ENCODE data around the gene SPRYD7. TPM values are rescaled to one million over a fixed set of nuclear protein-coding genes. Genes with fewer than 3 reads are reported as not detected.

Gene SPRYD7
- polyA plus RNA-seq, 1 donor (not counting 4 experiments of a cell fraction or from before 2014, with no cell fraction given), result 11.3 TPM

DNA sequence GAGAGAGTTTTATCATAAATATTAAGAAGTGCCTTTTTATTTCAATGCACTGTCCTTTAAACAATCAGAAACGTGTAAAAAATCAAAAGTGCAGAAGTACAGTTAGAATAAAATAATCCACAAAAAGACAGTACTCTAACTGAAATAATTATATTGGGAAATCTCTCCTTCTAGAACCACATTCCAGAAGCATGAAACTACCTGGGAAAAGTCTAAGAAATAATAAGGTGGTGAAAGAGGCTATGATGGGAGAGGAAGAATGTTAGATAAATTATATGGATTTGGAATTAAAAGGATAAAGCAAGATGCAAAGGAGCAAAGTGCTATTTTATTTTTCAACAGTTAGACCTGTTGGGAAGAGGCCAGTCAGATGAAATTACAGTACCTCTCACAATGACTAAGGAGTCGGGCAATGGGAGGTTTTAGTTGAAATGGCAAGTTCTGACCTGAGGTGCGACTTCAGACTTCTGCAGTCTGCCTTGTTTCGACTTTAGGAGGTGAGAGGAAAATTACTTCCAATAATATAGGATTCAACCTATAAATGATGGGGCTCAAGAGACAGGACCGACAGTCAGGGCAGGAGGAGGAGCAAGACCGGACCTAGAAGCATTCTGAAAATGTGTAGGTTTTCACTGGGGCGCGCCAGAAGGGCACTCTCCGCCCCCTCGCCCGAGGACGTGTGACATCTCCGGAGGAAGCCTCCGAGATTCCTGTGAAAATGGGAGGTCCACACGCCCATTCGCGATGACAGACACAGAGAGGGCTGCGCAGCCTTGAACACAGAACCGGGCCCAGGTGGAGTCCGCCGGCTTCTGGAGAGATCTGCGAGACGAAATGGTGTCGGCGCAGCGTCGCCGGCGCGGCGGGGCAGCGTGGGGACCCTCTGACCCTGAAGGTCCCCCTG, 717 bp downstream of the SPRYD7 start:
- Histone ChIP-seq H3K9me1 (ENCODE audit: control insufficient read depth, extremely low read depth, insufficient read depth, low read length) (no peaks in the 10 kb centered on the region), H3K27me3 (ENCODE audit: control insufficient read depth, extremely low read depth, insufficient read depth, low read length) (no peaks in the 10 kb centered on the region), H3K27ac (ENCODE audit: control insufficient read depth, insufficient read depth, low read length) (peak overlapping the region; percentile 70), H3K4me2 (ENCODE audit: control insufficient read depth, extremely low read depth, insufficient read depth, low read depth, low read length) (peak overlapping the region; percentile 86), H3K9ac (ENCODE audit: control insufficient read depth, extremely low read depth, insufficient read depth, low read length) (peak overlapping the region; percentile 86), H4K20me1 (ENCODE audit: control insufficient read depth, extremely low read depth, insufficient read depth, low read length) (no peaks in the 10 kb centered on the region), H2AFZ (ENCODE audit: control insufficient read depth, low read length) (peak overlapping the region; percentile 99), H3K79me2 (ENCODE audit: control insufficient read depth, insufficient read depth, low read length) (peaks cover 27% of the 10 kb centered on the region), H3K36me3 (ENCODE audit: control insufficient read depth in 2 of 2, extremely low read depth in 1 of 2, insufficient read depth in 2 of 2, low read length in 2 of 2) (no peaks in the 10 kb centered on the region), H3K9me3 (ENCODE audit: control insufficient read depth, low read depth, low read length) (no peaks in the 10 kb centered on the region), H3K4me1 (ENCODE audit: control insufficient read depth, extremely low read depth, insufficient read depth, low read length) (peaks cover 8% of the 10 kb centered on the region), H3K4me3 (ENCODE audit: control insufficient read depth in 2 of 3, extremely low read depth in 1 of 3, insufficient read depth in 2 of 3, low read depth in 1 of 3, low read length in 3 of 3) (peak overlapping the region; percentile 79 to 82 (median 81))
- dilution Hi-C loops (cut with MboI; ENCODE audit: extremely low pct_ligation_motif_present, low sequenced_read_pairs), result no loop called here
- DNase-seq (ENCODE audit: low read depth, low spot score) (peak; percentile 21), FAIRE-seq (peak; percentile 51)
- TF ChIP-seq EZH2 (IDR thresholded peaks at IDR 0.05; ENCODE audit: low read length), result no peak
- TF ChIP-seq, protein P1, sequence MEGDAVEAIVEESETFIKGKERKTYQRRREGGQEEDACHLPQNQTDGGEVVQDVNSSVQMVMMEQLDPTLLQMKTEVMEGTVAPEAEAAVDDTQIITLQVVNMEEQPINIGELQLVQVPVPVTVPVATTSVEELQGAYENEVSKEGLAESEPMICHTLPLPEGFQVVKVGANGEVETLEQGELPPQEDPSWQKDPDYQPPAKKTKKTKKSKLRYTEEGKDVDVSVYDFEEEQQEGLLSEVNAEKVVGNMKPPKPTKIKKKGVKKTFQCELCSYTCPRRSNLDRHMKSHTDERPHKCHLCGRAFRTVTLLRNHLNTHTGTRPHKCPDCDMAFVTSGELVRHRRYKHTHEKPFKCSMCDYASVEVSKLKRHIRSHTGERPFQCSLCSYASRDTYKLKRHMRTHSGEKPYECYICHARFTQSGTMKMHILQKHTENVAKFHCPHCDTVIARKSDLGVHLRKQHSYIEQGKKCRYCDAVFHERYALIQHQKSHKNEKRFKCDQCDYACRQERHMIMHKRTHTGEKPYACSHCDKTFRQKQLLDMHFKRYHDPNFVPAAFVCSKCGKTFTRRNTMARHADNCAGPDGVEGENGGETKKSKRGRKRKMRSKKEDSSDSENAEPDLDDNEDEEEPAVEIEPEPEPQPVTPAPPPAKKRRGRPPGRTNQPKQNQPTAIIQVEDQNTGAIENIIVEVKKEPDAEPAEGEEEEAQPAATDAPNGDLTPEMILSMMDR (optimal IDR thresholded peaks at IDR 0.05 in 1 of 3, IDR thresholded peaks at IDR 0.05 in 1 of 3, conservative IDR thresholded peaks at IDR 0.05 in 1 of 3; ENCODE audit: extremely low read depth in 1 of 3, insufficient read depth in 2 of 3, low read length in 3 of 3), result no peak

DNA sequence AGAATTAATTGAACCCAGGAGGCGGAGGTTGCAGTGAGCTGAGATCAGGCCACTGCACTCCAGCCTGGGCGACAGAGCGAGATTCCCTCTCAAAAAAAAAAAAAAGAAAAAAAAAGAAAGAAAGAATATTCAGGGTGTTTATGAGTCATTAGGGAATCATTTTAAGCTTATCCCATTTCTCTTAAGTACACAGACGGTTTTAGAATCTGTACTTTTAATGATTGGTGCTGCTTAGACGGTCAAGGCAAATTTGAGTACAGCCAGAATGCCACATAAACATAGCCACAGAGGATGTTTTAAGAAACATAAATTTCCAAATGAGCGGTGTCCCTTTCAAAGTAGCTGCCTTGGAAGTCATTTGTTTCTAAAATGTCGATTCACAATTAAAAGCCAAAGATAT, 2.6 kb downstream of the SPRYD7 start:
- FAIRE-seq (no peak), DNase-seq (ENCODE audit: low read depth, low spot score) (no peak)
- Histone ChIP-seq H3K79me2 (ENCODE audit: control insufficient read depth, insufficient read depth, low read length) (peaks cover 27% of the 10 kb centered on the region), H3K9me1 (ENCODE audit: control insufficient read depth, extremely low read depth, insufficient read depth, low read length) (no peaks in the 10 kb centered on the region), H3K27me3 (ENCODE audit: control insufficient read depth, extremely low read depth, insufficient read depth, low read length) (no peaks in the 10 kb centered on the region), H3K4me3 (ENCODE audit: control insufficient read depth in 2 of 3, extremely low read depth in 1 of 3, insufficient read depth in 2 of 3, low read depth in 1 of 3, low read length in 3 of 3) (no peak overlapping the region), H4K20me1 (ENCODE audit: control insufficient read depth, extremely low read depth, insufficient read depth, low read length) (no peaks in the 10 kb centered on the region), H3K4me1 (ENCODE audit: control insufficient read depth, extremely low read depth, insufficient read depth, low read length) (peaks cover 8% of the 10 kb centered on the region), H3K4me2 (ENCODE audit: control insufficient read depth, extremely low read depth, insufficient read depth, low read depth, low read length) (no peak overlapping the region), H3K9ac (ENCODE audit: control insufficient read depth, extremely low read depth, insufficient read depth, low read length) (no peak overlapping the region), H3K36me3 (ENCODE audit: control insufficient read depth in 2 of 2, extremely low read depth in 1 of 2, insufficient read depth in 2 of 2, low read length in 2 of 2) (peaks cover under 1 to 4% of the 10 kb centered on the region in 2 experiments), H2AFZ (ENCODE audit: control insufficient read depth, low read length) (no peak overlapping the region), H3K9me3 (ENCODE audit: control insufficient read depth, low read depth, low read length) (no peaks in the 10 kb centered on the region), H3K27ac (ENCODE audit: control insufficient read depth, insufficient read depth, low read length) (no peak overlapping the region)
- TF ChIP-seq, protein P1 (optimal IDR thresholded peaks at IDR 0.05 in 1 of 3, IDR thresholded peaks at IDR 0.05 in 1 of 3, conservative IDR thresholded peaks at IDR 0.05 in 1 of 3; ENCODE audit: extremely low read depth in 1 of 3, insufficient read depth in 2 of 3, low read length in 3 of 3), result no peak
- TF ChIP-seq EZH2 (IDR thresholded peaks at IDR 0.05; ENCODE audit: low read length), result no peak
- dilution Hi-C loops (cut with MboI; ENCODE audit: extremely low pct_ligation_motif_present, low sequenced_read_pairs), result no loop called here

Data from keratinocyte (primary cell).